GM21619 (cell line): Measurements from ENCODE around the gene RNF157.
"Not testable (repeated sequence)": the region's sequence is repeated elsewhere in the genome, so short reads cannot be mapped to it uniquely, and the experiment has no call there.

Source experiments
- ATAC-seq: cut with Tn5 transposase; IDR thresholded peaks from one replicate; pipeline ENCODE4 v1.9.1; 2021; ENCODE audit not compliant: unreplicated experiment

Gene RNF157

DNA sequence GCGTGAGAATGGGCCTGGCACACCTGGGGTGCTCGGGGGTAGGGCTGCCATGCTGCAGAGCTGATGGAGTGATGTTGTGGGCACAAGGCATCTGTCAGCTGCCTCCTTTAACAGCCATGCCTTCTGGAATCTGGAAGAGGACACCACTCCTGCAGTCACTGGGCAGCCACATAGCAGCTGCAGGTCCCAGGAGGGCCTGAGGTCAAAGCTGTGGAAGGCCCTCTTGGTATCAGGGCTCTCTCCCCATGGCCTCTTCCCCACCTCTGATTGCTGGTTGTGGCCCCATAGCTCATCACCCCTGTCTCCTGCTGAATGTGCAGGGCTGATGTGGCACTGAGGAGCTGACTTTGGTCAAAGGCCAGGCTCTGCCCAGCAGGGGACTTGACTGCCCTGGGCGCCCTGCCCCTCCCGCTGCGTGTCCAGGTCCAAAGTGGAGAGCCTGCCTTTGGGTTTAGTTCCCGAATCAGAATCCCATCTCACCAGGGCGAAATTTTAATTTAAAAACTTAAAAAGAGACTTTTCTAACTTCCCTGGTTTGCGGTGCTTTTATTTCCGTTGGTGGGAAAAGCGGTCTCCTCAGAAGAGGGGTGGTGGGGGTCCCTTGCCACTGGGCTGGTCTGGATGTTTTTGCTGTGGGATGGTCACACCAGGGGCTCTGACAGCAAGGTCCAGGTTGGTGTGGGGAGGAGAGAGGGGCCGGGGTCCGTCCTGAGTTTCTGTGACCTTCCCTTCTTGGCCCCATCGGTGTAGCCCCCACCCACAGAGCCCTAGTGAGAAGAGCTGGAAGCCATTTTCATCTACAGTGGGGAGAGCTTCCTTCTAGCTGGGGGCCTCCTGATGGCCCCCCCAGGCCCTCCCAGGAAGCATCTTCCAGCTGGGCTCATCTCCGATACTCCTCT is 30.7 kb upstream of the RNF157 start:
- peak; percentile 0 for ATAC-seq

- no peak for ATAC-seq
Observed at GRCh38 chr17:76270127-76270592, 29.9 kb upstream of the RNF157 start.

- no peak for ATAC-seq
Observed at GRCh38 chr17:76268991-76269981, 29.0 kb upstream of the RNF157 start.

DNA sequence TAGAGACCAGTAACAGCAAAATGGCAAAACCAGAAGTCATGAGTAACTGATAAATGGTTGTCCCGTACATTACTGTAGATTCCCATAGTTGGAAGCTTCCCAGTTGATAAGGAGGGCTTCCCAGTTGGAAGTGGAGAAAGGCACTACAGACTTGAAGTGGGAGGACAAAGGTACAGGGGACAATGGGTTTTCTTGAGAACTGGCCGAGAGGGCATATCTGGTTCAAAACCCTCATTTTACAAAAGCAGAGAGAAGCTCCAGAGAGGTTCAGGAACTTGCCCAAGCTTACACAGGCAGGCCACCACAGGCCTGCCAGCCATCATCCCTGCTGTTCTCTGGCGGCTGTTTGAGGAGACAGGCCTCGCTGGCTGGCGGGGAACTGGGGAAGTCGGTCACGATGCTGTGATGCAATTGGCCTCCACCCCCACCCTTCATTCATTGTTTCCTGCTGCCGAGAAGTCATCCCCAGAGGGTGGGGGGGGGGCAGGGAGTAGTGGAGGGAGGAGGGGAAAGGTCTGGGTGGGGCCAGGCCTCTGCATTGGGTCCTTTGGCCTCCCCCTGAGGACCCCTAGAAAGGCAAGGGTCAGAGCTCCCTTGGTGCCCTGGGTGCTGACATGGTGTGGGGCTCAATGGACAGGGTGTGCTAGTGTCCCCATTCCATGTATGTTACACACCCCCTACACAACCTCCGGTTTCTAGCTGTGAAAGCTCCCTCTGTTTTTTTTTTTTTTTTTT is 27.9 kb upstream of the RNF157 start:
- ATAC-seq, result no peak

- not testable (repeated sequence) for ATAC-seq
Observed at GRCh38 chr17:76267581-76268001, 27.3 kb upstream of the RNF157 start.

DNA sequence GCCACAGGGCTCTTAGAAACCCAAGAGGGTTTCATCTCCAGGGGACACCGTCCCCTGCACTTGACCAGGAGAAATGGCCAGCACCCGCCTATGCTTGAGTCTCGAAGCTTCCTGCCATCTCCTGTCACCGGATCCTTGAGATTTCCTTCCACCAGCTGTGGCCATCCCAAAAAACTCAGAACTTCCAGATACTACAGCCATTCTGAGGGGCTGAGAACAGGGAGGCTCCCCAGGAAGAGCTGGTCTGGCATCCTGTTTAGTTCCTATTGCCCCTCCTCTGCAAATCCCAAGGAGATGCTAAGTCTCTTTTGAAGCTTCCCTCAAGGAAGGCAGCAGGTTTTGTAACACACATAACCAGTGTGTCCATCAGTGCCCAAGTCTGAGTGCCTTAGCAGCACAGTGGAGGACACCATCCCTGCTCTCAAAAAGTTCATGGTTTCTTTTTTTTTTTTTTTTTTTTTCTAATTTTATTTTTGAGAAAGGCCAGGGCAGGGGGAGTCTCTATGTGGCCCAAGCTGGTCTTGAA is 26.8 kb upstream of the RNF157 start:
- ATAC-seq, result no peak

DNA sequence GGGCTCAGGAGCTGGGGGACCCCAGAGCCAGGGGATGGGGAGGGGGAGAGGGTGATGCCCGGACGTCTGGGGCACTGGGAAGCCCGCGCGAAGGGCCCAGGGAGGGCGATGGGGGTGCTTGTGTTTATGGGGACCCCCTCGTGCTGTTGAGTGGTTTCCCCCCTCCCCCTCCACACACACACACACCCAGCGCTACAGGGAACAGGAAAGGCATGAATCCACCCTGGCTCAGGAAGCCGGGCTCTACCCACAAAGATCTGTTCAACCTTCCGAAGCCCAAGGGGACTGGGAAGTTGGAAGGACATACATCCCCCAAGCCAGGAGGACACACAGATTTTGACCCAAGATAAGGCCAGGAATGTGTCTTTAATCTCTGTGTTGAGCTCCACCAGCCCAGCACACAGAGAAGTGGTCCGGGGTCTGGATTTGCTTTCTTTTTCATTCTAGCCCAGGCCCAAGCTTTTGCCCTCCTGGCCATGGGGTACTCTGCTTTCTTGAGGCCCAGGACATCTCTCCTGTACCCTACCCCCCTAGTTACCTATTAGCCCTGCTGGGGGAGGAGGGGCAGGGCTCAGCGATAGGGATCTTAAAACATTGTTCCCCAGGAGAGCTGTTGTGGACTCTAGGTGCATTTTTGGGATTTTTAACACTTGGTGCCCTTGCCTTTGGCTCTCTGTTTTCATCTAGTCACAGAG is 26.1 kb upstream of the RNF157 start:
- no peak for ATAC-seq

DNA sequence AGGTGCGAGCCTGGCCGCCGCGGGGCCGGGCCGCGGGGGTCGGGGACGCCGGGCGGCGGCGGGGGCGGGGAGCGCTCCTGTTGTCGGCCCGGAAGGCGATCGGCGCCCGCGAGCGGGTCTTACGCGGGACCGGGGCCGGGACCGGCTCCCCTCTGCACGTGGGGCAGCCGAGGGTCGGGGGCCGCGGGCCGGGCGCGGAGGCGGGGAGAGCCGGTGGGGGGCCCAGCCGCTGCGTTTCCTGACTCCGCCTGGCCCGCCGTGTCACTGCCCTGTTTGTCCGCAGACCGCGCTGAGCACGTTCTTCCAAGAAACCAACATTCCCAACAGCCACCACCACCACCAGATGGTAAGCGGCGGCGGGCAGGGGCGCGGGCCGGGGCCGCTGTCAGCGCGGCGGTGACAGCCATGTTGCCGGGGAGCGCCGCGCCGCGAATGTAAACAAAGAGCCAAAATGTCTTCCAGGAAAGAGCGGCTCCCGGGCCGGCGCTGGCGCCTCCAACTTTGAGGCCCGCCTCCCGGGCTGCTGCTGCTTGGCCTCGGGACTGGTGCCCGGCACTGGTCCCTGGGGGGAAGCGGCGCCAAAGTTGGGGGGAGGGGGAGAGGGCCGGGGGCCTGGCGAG is 25.4 kb upstream of the RNF157 start:
- ATAC-seq, result no peak

- peak; percentile 69 for ATAC-seq
Observed at GRCh38 chr17:76264755-76265623, 24.7 kb upstream of the RNF157 start, which contains the start of gene UBALD2. TSS of gene UBALD2 (plus strand) at chr17:76265348. CDS start at chr17:76265506, 158 bp downstream.

GRCh38 chr17:76264425-76264754 is 24.1 kb upstream of the RNF157 start:
- no peak for ATAC-seq

GRCh38 chr17:76263896-76264295 is 23.6 kb upstream of the RNF157 start:
- ATAC-seq, result no peak

DNA sequence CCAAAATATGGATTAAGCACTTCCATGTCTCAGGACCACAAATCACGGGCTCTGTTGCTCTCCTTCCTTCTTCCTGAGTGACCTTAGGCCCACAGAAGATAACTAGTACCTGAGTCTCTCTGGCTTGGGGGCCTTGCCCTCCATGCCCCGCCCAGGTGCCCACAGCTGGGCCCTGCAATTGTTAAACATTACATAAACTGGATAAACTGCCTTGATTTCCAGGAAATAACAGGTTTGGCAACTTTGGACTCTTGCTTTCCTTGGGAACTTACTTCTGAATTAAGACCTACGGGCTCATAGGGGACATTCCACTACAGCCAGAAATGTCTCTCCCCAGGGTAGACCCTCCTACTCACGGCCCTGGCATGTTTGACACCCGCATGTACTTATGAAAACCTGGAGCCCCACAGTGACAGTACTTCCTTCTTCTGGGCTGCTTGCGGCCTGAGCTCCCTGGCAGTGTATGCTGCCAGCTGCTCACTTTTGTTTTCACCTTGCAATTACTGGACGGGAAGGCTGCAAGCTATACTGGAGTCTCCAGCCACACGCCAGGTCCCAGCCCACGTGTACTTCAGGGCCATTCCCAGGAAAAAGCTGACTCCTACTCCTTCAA is 22.5 kb upstream of the RNF157 start:
- no peak for ATAC-seq

GRCh38 chr17:76261421-76262215 is 21.3 kb upstream of the RNF157 start:
- no peak for ATAC-seq

DNA sequence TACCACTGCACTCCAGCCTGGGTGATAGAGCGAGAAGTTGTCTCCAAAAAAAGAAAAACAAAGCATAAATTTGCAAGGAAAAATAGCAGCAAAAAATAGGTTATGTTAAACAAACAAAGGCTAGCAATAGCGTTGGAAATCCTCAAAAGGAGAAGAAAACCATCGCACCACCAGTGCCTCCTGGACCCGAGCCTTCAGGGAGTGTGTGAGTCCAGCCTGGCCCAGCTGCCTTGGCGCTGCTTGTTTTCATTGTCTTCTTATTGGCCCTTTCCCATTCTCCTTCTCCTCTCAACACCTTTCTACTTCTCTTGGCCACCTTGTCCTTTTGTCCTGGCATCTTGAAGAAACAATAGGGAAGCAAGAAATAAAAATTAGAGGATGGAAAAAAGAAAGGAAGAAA is 20.4 kb upstream of the RNF157 start:
- ATAC-seq, result no peak

DNA sequence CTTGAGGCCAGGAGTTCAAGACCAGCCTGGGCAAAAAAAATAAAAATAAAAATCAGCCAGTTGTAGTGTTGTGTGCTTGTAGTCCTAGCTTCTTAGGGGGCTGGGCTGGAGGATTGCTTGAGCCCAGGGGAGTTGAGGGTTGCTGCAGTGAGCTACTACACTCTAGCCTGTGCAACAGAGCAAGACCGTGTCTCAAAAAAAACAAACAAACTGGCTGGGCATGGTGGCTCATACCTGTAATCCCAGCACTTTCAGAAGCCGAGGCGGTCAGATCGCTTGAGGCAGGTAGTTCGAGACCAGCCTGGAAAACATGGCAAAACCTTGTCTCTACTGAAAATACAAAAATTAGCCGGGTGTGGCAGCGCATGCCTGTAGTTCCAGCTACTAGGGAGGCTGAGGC is 19.9 kb upstream of the RNF157 start:
- ATAC-seq, result no peak

DNA sequence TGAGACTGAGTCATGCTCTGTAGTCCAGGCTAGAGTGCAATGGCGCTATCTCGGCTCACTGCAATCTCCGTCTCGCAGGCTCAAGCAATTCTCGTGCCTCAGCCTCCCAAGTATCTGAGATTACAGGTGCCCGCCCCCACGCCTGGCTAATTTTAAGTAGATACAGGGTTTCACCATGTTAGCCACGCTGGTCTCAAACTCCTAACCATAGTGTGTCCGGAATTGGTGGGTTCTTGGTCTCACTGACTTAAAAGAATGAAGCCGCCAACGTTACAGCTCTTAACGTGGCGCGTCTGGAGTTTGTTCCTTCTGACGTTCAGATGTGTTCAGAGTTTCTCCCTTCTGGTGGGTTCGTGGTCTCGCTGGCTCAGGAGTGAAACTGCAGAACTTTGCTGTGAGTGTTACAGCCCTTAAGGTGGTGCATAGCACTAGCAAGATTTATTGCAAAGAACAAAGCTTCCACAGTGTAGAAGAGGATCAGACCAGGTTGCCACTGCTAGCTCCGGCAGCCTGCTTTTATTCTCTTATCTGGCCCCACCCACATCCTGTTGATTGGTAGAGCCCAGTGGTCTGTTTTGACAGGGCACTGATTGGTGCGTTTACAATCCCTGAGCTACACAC is 16.2 kb upstream of the RNF157 start:
- ATAC-seq, result not testable (repeated sequence)
